Thyroid gland (tissue), 4 donors: Measurements from ENCODE around the gene EPOP. TPM values are rescaled to one million over a fixed set of nuclear protein-coding genes. Genes with fewer than 3 reads are reported as not detected.

Source experiments
- DNase-seq, 2 donors: peaks; one replicate each; pipeline ENCODE4 v3.0.0-alpha.2; 2019
- H3K27ac ChIP-seq, 3 donors: fragments of 200-600 bp; sonication (generic); 1 replicate in 2 of 3; 2 replicates in 1 of 3; pipeline ENCODE4 v1.5.1; 2016 to 2019; ENCODE audit warnings: mild to moderate bottlenecking in 1 of 3, moderate library complexity in 1 of 3
- H3K27me3 ChIP-seq: fragments of 200-600 bp; sonication (generic); one replicate; pipeline ENCODE4 v1.5.1; 2019
- H3K36me3 ChIP-seq, 2 donors: fragments of 200-600 bp; sonication (generic); one replicate each; pipeline ENCODE4 v1.5.1; 2016 to 2019
- H3K4me1 ChIP-seq, 2 donors: fragments of 200-600 bp; sonication (generic); one replicate each; pipeline ENCODE4 v1.5.1; 2017 to 2019
- H3K4me3 ChIP-seq, 3 donors: fragments of 200-600 bp; sonication (generic); replicated peaks in 1 of 3; 1 replicate in 2 of 3; 2 replicates in 1 of 3; pipeline ENCODE4 v1.5.1; 2016; ENCODE audit warnings: mild to moderate bottlenecking in 1 of 3
- H3K9me3 ChIP-seq: fragments of 200-600 bp; sonication (generic); one replicate; pipeline ENCODE4 v1.5.1; 2017
- CTCF ChIP-seq, 6 experiments: fragments of 200-600 bp in 3 of 6; fragments of 450-650 bp in 3 of 6; sonication (generic) in 3 of 6; IDR thresholded peaks; one replicate each; pipeline ENCODE4 v1.5.1; 2016 to 2019; ENCODE audit warnings: antibody characterized with exemption in 6 of 6, mild to moderate bottlenecking in 2 of 6, inconsistent platforms in 1 of 6, moderate library complexity in 1 of 6
- POLR2A ChIP-seq, 2 donors: fragments of 450-650 bp; IDR thresholded peaks; one replicate each; pipeline ENCODE4 v1.6.1; 2017; ENCODE audit warnings: antibody characterized with exemption in 2 of 2, mild to moderate bottlenecking in 2 of 2, moderate library complexity in 1 of 2
- WGBS, 2 donors: methylation state at CpG; one replicate each; pipeline ENCODE4 v1.1.5; 2017; 5-methylcytosine and 5-hydroxymethylcytosine counted together
- intact Hi-C: fragments of 100-400 bp; cut with DNase I; formaldehyde crosslinking; loops from one replicate; pipeline ENCODE4 v1.15.1; 2023
- total RNA-seq, 4 donors: library from RNA; depleted of rRNA; stranded (reverse); fragments of >200 nt; gene quantifications; one replicate each; pipeline ENCODE4 v1.2.3, GENCODE V29; 2016

The EPOP gene
- total RNA-seq, 4 donors from 2014 or later: 0.20 to 1.8 (median 0.41) TPM

GRCh38 chr17:38713456-38714075 is 38.8 kb upstream of the EPOP start:
- Histone ChIP-seq H3K9me3 (no peaks in the 10 kb centered on the region), H3K4me1 (peaks cover 3 to 7% of the 10 kb centered on the region in 2 donors), H3K36me3 (peaks cover 44 to 75% of the 10 kb centered on the region in 2 donors), H3K27me3 (no peaks in the 10 kb centered on the region), H3K4me3 (no peak overlapping the region), H3K27ac (no peak overlapping the region)
- 85 to 88% methylated on average over 11 of the region's 11 CpGs for WGBS, 2 donors
- DNase-seq: no peak
- intact Hi-C loops: no loop called here
- no peak for TF ChIP-seq CTCF (IDR thresholded peaks at IDR 0.05)
- TF ChIP-seq POLR2A (IDR thresholded peaks at IDR 0.05): no peak

- intact Hi-C loops: no loop called here
- 95 to 97% methylated on average over 10 of the region's 10 CpGs for whole genome bisulfite sequencing, 2 donors
- peaks cover 3 to 7% of the 10 kb centered on the region in 2 donors for H3K4me1 ChIP-seq
- no peaks in the 10 kb centered on the region for H3K9me3 ChIP-seq
- no peak overlapping the region for H3K4me3 ChIP-seq
- no peaks in the 10 kb centered on the region for H3K27me3 ChIP-seq
- peaks cover 44 to 65% of the 10 kb centered on the region in 2 donors for H3K36me3 ChIP-seq
- DNase-seq: no peak
- no peak overlapping the region for H3K27ac ChIP-seq
- no peak for TF ChIP-seq POLR2A (IDR thresholded peaks at IDR 0.05)
- TF ChIP-seq CTCF (IDR thresholded peaks at IDR 0.05): no peak
These were observed 37.8 kb upstream of the EPOP start for GRCh38 chr17:38712593-38712992.

GRCh38 chr17:38711792-38712571 is 37.2 kb upstream of the EPOP start:
- no peak overlapping the region for H3K4me3 ChIP-seq
- no peak for TF ChIP-seq POLR2A (IDR thresholded peaks at IDR 0.05)
- TF ChIP-seq CTCF (IDR thresholded peaks at IDR 0.05): no peak
- no peaks in the 10 kb centered on the region for H3K27me3 ChIP-seq
- no peak for DNase-seq
- H3K27ac ChIP-seq: no peak overlapping the region
- H3K4me1 ChIP-seq: peaks cover 8 to 9% of the 10 kb centered on the region in 2 donors
- intact Hi-C loops: no loop called here
- WGBS, 2 donors: 83 to 87% methylated on average over 21 to 26 of the region's 26 CpGs
- H3K9me3 ChIP-seq: no peaks in the 10 kb centered on the region
- peaks cover 38 to 59% of the 10 kb centered on the region in 2 donors for H3K36me3 ChIP-seq

- H3K4me1 ChIP-seq: peaks cover 8 to 14% of the 10 kb centered on the region in 2 donors
- WGBS, 2 donors: 83 to 93% methylated on average over 5 of the region's 5 CpGs
- no peaks in the 10 kb centered on the region for H3K27me3 ChIP-seq
- no peak overlapping the region for H3K27ac ChIP-seq
- DNase-seq: no peak
- intact Hi-C loops: no loop called here
- TF ChIP-seq POLR2A (IDR thresholded peaks at IDR 0.05): no peak
- TF ChIP-seq CTCF (IDR thresholded peaks at IDR 0.05): no peak
- no peaks in the 10 kb centered on the region for H3K9me3 ChIP-seq
- no peak overlapping the region for H3K4me3 ChIP-seq
- H3K36me3 ChIP-seq: peaks cover 28 to 49% of the 10 kb centered on the region in 2 donors
These were observed 36.2 kb upstream of the EPOP start for GRCh38 chr17:38710985-38711384.

GRCh38 chr17:38710604-38710962 is 35.8 kb upstream of the EPOP start:
- H3K4me3 ChIP-seq: no peak overlapping the region
- no peak for TF ChIP-seq POLR2A (IDR thresholded peaks at IDR 0.05)
- TF ChIP-seq CTCF (IDR thresholded peaks at IDR 0.05): no peak
- H3K27me3 ChIP-seq: no peaks in the 10 kb centered on the region
- intact Hi-C loops: no loop called here
- WGBS, 2 donors: 92 to 100% methylated on average over 3 of the region's 3 CpGs
- H3K36me3 ChIP-seq: peaks cover 24 to 45% of the 10 kb centered on the region in 2 donors
- no peak overlapping the region for H3K27ac ChIP-seq
- no peak for DNase-seq
- H3K9me3 ChIP-seq: no peaks in the 10 kb centered on the region
- H3K4me1 ChIP-seq: peaks cover 8 to 14% of the 10 kb centered on the region in 2 donors
